Activated T-helper 17 cell treated with anti-CD3 and anti-CD28 coated beads, Interleukin-2, amount 50 U/mL, for 72 hours (primary cell): Measurements from ENCODE around the gene ZNF45. TPM values are rescaled to one million over a fixed set of nuclear protein-coding genes. Genes with fewer than 3 reads are reported as not detected.

Experiments
- ATAC-seq: fragments of 150-1000 bp; cut with Tn5 transposase; replicated peaks from 2 replicates; pipeline ENCODE4 v1.10.0; 2021; ENCODE audit warnings: mild to moderate bottlenecking, moderate library complexity
- H3K27ac Mint-ChIP-seq: one replicate; pipeline ENCODE4 v1.8.0; 2022; ENCODE audit warnings: mixed read lengths
- H3K27me3 Mint-ChIP-seq: one replicate; pipeline ENCODE4 v1.8.0; 2022; ENCODE audit warnings: mixed read lengths
- H3K36me3 Mint-ChIP-seq: one replicate; pipeline ENCODE4 v1.8.0; 2022; ENCODE audit warnings: low read depth, mild to moderate bottlenecking, mixed read lengths
- H3K4me1 Mint-ChIP-seq: one replicate; pipeline ENCODE4 v1.8.0; 2022; ENCODE audit warnings: mixed read lengths
- H3K4me3 Mint-ChIP-seq: one replicate; pipeline ENCODE4 v1.8.0; 2022; ENCODE audit warnings: mild to moderate bottlenecking, mixed read lengths
- H3K9me3 Mint-ChIP-seq: one replicate; pipeline ENCODE4 v1.8.0; 2022; ENCODE audit warnings: mixed read lengths
- total RNA-seq, 2 donors: library from RNA; stranded (reverse); gene quantifications; one replicate each; pipeline ENCODE4 v1.2.3, GENCODE V29; 2022

The ZNF45 gene
- total RNA-seq, 2 donors from 2014 or later: 10.7 to 17.8 TPM

DNA sequence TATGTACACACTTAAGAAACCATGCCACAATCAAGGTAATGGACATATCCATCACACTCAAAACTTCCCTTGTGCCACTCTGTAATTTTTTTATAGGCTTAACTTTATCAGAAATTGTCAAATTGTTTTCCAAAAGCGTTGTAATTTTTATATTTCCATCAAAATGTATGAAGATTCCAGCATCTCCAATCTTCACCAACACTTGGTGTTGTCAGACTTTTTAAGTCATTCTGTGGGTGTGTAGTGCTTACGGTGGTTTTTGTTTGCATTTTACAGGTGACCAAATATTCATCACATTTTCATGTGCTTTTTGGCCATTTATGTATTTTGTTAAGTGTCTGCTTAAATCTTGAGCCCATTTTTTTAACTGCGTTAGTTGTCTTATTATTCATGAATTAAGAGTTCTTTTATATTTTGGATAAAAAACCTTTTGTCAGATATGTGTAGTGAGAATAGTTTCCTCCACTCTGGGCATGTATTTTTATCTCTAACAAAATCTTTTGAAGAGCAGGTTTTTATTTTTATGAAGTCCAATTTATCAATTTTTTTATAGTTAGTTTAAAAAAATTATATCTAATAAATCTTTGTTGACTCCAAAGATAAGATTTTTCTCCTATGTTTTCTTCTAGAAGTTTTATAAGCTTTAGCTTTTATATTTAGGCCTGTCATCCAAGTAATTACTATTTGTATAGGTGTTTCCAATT, 4.6 kb upstream of the ZNF45 start:
- H3K36me3 Mint-ChIP-seq: no peaks in the 10 kb centered on the region
- H3K4me1 Mint-ChIP-seq: no peaks in the 10 kb centered on the region
- no peak for ATAC-seq

DNA sequence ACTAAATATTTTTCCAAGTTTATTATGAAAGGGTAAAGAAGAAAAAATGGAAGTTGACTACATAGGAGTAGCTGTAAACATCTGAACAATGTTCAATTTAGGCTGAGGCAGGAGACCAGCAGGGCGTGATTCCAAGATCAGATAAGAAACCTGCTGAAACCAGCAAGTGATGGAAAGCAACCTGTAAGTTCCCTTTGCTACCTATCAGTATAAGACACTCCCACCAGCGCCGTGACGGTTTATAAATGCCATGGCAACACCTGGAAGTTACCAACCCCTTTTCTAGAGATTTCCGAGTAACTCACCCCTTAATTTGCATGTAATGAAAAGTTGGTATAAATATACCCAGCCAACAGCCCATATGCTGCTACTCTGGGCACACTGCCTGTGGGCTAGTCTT, 1.1 kb upstream of the ZNF45 start:
- peaks cover 5% of the 10 kb centered on the region for H3K4me1 Mint-ChIP-seq
- ATAC-seq: no peak
- peaks cover 3% of the 10 kb centered on the region for H3K27me3 Mint-ChIP-seq

More for the DNA sequence above, 4.6 kb upstream of the ZNF45 start:
- no peak overlapping the region for H3K4me3 Mint-ChIP-seq
- peaks cover 9% of the 10 kb centered on the region for H3K9me3 Mint-ChIP-seq
- H3K27ac Mint-ChIP-seq: no peak overlapping the region
- H3K27me3 Mint-ChIP-seq: peaks cover 11% of the 10 kb centered on the region

GRCh38 chr19:43934055-43934984, 762 bp downstream of the ZNF45 start:
- no peaks in the 10 kb centered on the region for H3K27me3 Mint-ChIP-seq
- peaks cover 9% of the 10 kb centered on the region for H3K4me1 Mint-ChIP-seq
- peaks cover 50% of the 10 kb centered on the region for H3K36me3 Mint-ChIP-seq
- no peak for ATAC-seq
- peak overlapping the region; percentile 92 for H3K27ac Mint-ChIP-seq
- H3K9me3 Mint-ChIP-seq: peaks cover 4% of the 10 kb centered on the region
- H3K4me3 Mint-ChIP-seq: peak overlapping the region; percentile 87

More for the DNA sequence above, 1.1 kb upstream of the ZNF45 start:
- peaks cover 31% of the 10 kb centered on the region for H3K36me3 Mint-ChIP-seq
- peaks cover 4% of the 10 kb centered on the region for H3K9me3 Mint-ChIP-seq
- peak overlapping the region; percentile 87 for H3K4me3 Mint-ChIP-seq
- H3K27ac Mint-ChIP-seq: peak overlapping the region; percentile 92

DNA sequence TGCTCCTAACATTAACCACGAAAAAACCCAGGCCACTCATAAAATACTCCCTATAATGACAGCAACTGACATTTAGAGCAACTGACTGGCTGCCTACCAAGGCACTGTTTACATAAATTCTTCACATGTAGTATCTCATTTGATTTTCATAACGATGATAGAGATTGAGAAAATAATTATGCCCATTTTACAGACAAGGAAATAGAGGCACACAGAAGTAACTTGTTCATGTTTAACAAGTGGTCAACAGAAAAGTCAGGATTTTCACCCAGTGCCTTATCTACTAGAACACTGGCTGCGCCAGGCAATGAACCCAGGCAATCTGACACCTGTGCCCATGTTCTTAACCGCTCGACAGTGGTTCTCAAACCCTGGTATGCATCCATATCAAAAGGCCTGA, 6.3 kb downstream of the ZNF45 start:
- Mint-ChIP-seq H3K27me3 (no peaks in the 10 kb centered on the region), H3K4me1 (peaks cover 4% of the 10 kb centered on the region), H3K27ac (no peak overlapping the region)

DNA sequence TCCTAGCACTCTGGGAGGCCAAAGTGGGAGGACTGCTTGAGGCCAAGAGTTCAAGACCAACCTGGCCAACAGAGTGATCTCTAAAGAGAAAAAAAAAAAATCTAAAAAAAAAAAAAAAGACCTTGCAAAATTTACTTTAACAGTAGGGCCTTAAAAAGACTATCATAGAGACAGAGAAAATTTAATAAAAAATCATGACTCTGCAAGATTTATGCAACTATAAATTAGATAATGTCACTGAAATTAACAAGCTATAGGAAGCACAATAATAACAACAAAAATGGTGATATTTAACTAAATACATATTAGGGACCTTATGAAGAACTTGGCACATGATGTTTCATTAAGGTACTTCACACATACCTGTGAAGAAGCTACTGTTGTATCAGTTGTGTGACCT, 11.2 kb downstream of the ZNF45 start:
- Mint-ChIP-seq H3K27me3 (no peaks in the 10 kb centered on the region), H3K4me3 (no peak overlapping the region), H3K9me3 (peaks cover 14% of the 10 kb centered on the region), H3K4me1 (no peaks in the 10 kb centered on the region), H3K36me3 (peaks cover 100% of the 10 kb centered on the region), H3K27ac (no peak overlapping the region)
- no peak for ATAC-seq

More for the DNA sequence above, 6.3 kb downstream of the ZNF45 start:
- Mint-ChIP-seq H3K4me3 (no peak overlapping the region), H3K36me3 (peaks cover 100% of the 10 kb centered on the region), H3K9me3 (peaks cover 3% of the 10 kb centered on the region)
- ATAC-seq: no peak

- H3K9me3 Mint-ChIP-seq: peaks cover 36% of the 10 kb centered on the region
- ATAC-seq: no peak
- no peak overlapping the region for H3K4me3 Mint-ChIP-seq
- H3K27ac Mint-ChIP-seq: no peak overlapping the region
- peaks cover 57% of the 10 kb centered on the region for H3K36me3 Mint-ChIP-seq
- H3K4me1 Mint-ChIP-seq: no peaks in the 10 kb centered on the region
- no peaks in the 10 kb centered on the region for H3K27me3 Mint-ChIP-seq
These were observed 21.0 kb downstream of the ZNF45 start for GRCh38 chr19:43914051-43914450.

DNA sequence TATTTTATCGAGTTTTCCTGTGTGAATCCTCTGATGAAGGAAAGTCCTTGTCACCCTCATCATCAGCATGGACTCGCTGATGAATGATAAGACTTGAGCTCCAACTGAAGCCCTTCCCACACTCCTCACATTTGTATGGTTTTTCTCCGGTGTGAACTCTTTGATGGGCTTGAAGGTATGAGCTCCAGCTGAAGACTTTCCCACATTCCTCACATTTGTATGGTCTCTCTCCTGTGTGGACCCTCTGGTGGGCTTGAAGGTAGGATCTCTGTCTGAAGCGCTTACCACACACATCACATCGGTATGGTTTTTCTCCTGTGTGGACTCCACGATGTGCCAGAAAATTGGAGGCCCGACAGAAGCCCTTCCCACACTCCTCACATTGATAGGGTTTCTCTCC, 21.7 kb downstream of the ZNF45 start:
- peaks cover 35% of the 10 kb centered on the region for H3K9me3 Mint-ChIP-seq
- no peaks in the 10 kb centered on the region for H3K4me1 Mint-ChIP-seq
- no peak overlapping the region for H3K27ac Mint-ChIP-seq
- H3K27me3 Mint-ChIP-seq: no peaks in the 10 kb centered on the region
- no peak for ATAC-seq
- no peak overlapping the region for H3K4me3 Mint-ChIP-seq
- H3K36me3 Mint-ChIP-seq: peaks cover 50% of the 10 kb centered on the region

- no peaks in the 10 kb centered on the region for H3K4me1 Mint-ChIP-seq
- ATAC-seq: no peak
- H3K27ac Mint-ChIP-seq: no peak overlapping the region
- H3K27me3 Mint-ChIP-seq: no peaks in the 10 kb centered on the region
- H3K9me3 Mint-ChIP-seq: peaks cover 43% of the 10 kb centered on the region
- H3K4me3 Mint-ChIP-seq: no peak overlapping the region
- peaks cover 25% of the 10 kb centered on the region for H3K36me3 Mint-ChIP-seq
These were observed 24.2 kb downstream of the ZNF45 start for GRCh38 chr19:43910884-43911283.

- Mint-ChIP-seq H3K4me3 (no peak overlapping the region), H3K27ac (no peak overlapping the region), H3K4me1 (no peaks in the 10 kb centered on the region), H3K9me3 (peaks cover 44% of the 10 kb centered on the region), H3K27me3 (no peaks in the 10 kb centered on the region), H3K36me3 (peaks cover 3% of the 10 kb centered on the region)
- no peak for ATAC-seq
These were observed 26.4 kb downstream of the ZNF45 start for GRCh38 chr19:43908659-43909058.

GRCh38 chr19:43906774-43907173, 28.3 kb downstream of the ZNF45 start:
- Mint-ChIP-seq H3K4me3 (no peak overlapping the region), H3K9me3 (peaks cover 43% of the 10 kb centered on the region), H3K36me3 (no peaks in the 10 kb centered on the region), H3K27me3 (no peaks in the 10 kb centered on the region), H3K27ac (no peak overlapping the region), H3K4me1 (no peaks in the 10 kb centered on the region)
- no peak for ATAC-seq

- no peak for ATAC-seq
- H3K27ac Mint-ChIP-seq: no peak overlapping the region
- H3K4me1 Mint-ChIP-seq: no peaks in the 10 kb centered on the region
- H3K36me3 Mint-ChIP-seq: no peaks in the 10 kb centered on the region
- peaks cover 43% of the 10 kb centered on the region for H3K9me3 Mint-ChIP-seq
- no peaks in the 10 kb centered on the region for H3K27me3 Mint-ChIP-seq
- no peak overlapping the region for H3K4me3 Mint-ChIP-seq
These were observed 29.2 kb downstream of the ZNF45 start for GRCh38 chr19:43905897-43906296.

DNA sequence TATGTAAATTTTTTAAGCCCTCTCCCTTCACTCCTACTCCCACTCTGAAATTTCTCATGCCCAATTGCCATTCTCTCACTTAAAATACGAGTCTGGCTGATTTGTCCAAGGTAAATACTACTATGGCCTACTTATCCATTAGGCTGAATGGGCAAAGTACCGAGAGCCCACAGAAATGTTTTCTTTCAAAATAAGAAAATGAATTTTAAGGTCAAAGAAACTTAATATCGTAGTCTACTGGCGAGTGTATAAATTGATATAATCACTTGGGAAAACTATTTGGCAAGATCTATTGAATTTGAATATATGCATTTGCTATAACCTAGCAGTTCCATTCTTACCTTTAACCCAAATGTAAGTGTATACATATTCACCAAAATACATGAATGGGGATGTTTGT, 32.7 kb downstream of the ZNF45 start:
- peak overlapping the region; percentile 83 for H3K4me3 Mint-ChIP-seq
- H3K9me3 Mint-ChIP-seq: peaks cover 41% of the 10 kb centered on the region
- H3K27me3 Mint-ChIP-seq: no peaks in the 10 kb centered on the region
- peaks cover 4% of the 10 kb centered on the region for H3K4me1 Mint-ChIP-seq
- ATAC-seq: no peak
- H3K36me3 Mint-ChIP-seq: peaks cover 5% of the 10 kb centered on the region
- no peak overlapping the region for H3K27ac Mint-ChIP-seq

GRCh38 chr19:43901395-43902390, 33.4 kb downstream of the ZNF45 start:
- ATAC-seq: peak; percentile 97
- H3K4me1 Mint-ChIP-seq: peaks cover 4% of the 10 kb centered on the region
- peaks cover 35% of the 10 kb centered on the region for H3K9me3 Mint-ChIP-seq
- peak overlapping the region; percentile 73 for H3K27ac Mint-ChIP-seq
- peaks cover 5% of the 10 kb centered on the region for H3K36me3 Mint-ChIP-seq
- H3K4me3 Mint-ChIP-seq: peak overlapping the region; percentile 83
- H3K27me3 Mint-ChIP-seq: no peaks in the 10 kb centered on the region

- Mint-ChIP-seq H3K36me3 (peaks cover 5% of the 10 kb centered on the region), H3K27me3 (no peaks in the 10 kb centered on the region), H3K4me1 (peaks cover 4% of the 10 kb centered on the region), H3K27ac (no peak overlapping the region), H3K4me3 (no peak overlapping the region), H3K9me3 (peaks cover 27% of the 10 kb centered on the region)
- ATAC-seq: no peak
These were observed 39.3 kb downstream of the ZNF45 start for GRCh38 chr19:43895727-43896308.
